Heart left ventricle (tissue), 13 donors: ENCODE results near the gene RBMXL3.
"Not testable (repeated sequence)": the region's sequence is repeated elsewhere in the genome, so short reads cannot be mapped to it uniquely, and the experiment has no call there.

ENCODE experiments used
- CTCF ChIP-seq, 12 donors: fragments of 200-600 bp; sonication (generic) in 4 of 12; IDR thresholded peaks; one replicate each; pipeline versions ENCODE4 v1.5.0 to v1.8.0; 2018 to 2022; ENCODE audit warnings: antibody characterized with exemption in 12 of 12, mild to moderate bottlenecking in 5 of 12
- POLR2A ChIP-seq, 2 donors: fragments of 450-650 bp; IDR thresholded peaks; one replicate each; pipeline ENCODE4 v1.6.1; 2017; ENCODE audit warnings: antibody characterized with exemption in 2 of 2, mild to moderate bottlenecking in 2 of 2, moderate library complexity in 2 of 2
- donor health status: ischemic (EF 13 %, LVEDD 7.1; RV severe dilation, severe dysfunction).
- donor health status: DM: no; HTN: yes; CAD: no.
- donor health status: DM: no; HTN: no; CAD: no.
- donor health status: ischemic (EF 25% LVEDD 6.9; RV normal size, moderate dysfunction).
- donor health status: ischemic (EF 25% LVEDD 5.7; RV mildly dilated, moderate dysfunction).
- donor health status: ischemic (EF 35%, LVEDD 5.7; RV mildly dilated, moderate dysfunction).
- donor health status: nonischemic (EF 11% LVEDD 7.7; RV severe dilation, severe dysfunction).
- donor health status: DM: yes; HTN: yes; CAD: no.
- donor health status: PGD.
- donor health status: ischemic (EF 29% LVEDD 5.4; RV normal size, mild dysfunction).
- donor health status: nonischemic (EF 23%, LVEDD 6.1; RV moderate dilation, normal function).

GRCh38 chrX:115209547-115209946 lies 20.3 kb downstream of the RBMXL3 start:
- not testable (repeated sequence) for TF ChIP-seq POLR2A, CTCF (IDR thresholded peaks at IDR 0.05)
